GM12872 (cell line): ENCODE data around the gene PEX5L.

Experiments used
- CTCF ChIP-seq: IDR thresholded peaks from 3 replicates; pipeline ENCODE4 v1.5.1; 2011; ENCODE audit warnings: low read depth, mild to moderate bottlenecking, low read length, moderate library complexity; ENCODE audit not compliant: insufficient read depth

Gene PEX5L

GRCh38 chr3:179840985-179841384, 195.8 kb downstream of the PEX5L start:
- no peak for TF ChIP-seq CTCF

DNA sequence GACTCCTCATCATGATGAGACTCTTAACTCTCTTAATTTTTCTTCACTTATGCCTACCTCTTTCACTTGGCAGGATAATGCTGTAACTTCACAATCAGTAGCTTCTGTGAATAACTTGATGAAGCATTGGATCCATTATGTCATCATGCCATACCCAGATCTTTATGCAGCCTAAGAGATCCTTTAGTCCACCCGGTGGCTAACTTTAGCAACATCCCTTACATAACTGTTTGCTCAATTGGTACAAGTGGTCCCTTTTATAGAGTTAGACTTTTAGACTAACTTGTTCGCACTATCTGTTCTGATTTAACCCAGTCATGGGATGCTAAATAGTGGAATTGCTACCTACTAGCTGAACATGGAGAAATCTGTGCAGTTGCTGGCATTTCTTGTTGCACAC, 199.4 kb downstream of the PEX5L start:
- no peak for TF ChIP-seq CTCF

GRCh38 chr3:179833294-179833693, 203.4 kb downstream of the PEX5L start:
- no peak for TF ChIP-seq CTCF

DNA sequence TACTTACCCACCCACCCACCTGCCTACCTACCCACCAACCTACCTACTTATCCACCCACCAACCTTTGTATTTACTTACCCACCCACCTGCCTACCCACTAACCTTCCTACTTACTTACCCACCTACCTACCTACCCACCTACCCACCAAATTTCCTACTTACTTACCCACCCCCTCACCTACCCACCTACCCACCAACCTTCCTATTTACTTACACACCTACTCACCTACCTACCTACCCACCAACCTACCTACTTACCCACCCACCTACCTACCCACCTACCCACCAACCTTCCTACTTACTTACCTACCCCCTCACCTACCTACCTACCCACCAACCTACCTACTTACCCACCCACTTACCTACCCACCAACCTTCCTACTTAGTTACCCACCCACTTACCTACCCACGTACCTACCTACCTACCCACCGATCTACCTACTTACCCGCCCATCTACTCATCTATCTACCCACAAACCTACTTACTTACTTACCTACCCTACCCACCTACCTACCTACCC, 204.3 kb downstream of the PEX5L start:
- no peak for TF ChIP-seq CTCF

GRCh38 chr3:179829401-179829800, 207.3 kb downstream of the PEX5L start:
- no peak for TF ChIP-seq CTCF

DNA sequence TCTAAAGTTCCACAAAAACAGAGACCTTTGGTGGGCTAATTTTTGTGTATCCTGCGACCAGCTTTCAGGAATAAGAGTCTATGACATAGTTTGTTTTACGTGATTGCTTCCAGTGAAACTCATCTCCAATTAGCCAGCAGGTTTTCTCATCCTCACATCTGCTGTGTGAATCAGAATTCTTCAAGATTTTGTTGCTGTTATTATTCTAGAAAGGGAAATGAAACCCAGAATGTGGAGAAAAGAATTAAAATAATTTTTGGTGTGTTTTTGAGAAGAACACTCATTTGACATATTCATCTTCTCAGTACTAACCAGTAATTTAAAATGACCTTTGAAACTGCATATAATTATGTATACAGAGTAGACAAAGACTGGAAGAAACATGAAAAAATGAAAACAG, 208.0 kb downstream of the PEX5L start:
- no peak for TF ChIP-seq CTCF

- TF ChIP-seq CTCF, result no peak
These were observed 210.5 kb downstream of the PEX5L start for GRCh38 chr3:179826247-179826637.
